Hematopoietic multipotent progenitor cell treated with erythropoietin and hydrocortisone succinate and interleukin-3 and kit ligand, for 4 days (in vitro differentiated cells): Measurements from ENCODE around the gene S1PR3.
"Not testable (repeated sequence)": the region's sequence is repeated elsewhere in the genome, so short reads cannot be mapped to it uniquely, and the experiment has no call there.

Source experiments
- DNase-seq: peaks from one replicate; pipeline ENCODE4 v3.0.0-alpha.2; 2015

The S1PR3 gene

DNA sequence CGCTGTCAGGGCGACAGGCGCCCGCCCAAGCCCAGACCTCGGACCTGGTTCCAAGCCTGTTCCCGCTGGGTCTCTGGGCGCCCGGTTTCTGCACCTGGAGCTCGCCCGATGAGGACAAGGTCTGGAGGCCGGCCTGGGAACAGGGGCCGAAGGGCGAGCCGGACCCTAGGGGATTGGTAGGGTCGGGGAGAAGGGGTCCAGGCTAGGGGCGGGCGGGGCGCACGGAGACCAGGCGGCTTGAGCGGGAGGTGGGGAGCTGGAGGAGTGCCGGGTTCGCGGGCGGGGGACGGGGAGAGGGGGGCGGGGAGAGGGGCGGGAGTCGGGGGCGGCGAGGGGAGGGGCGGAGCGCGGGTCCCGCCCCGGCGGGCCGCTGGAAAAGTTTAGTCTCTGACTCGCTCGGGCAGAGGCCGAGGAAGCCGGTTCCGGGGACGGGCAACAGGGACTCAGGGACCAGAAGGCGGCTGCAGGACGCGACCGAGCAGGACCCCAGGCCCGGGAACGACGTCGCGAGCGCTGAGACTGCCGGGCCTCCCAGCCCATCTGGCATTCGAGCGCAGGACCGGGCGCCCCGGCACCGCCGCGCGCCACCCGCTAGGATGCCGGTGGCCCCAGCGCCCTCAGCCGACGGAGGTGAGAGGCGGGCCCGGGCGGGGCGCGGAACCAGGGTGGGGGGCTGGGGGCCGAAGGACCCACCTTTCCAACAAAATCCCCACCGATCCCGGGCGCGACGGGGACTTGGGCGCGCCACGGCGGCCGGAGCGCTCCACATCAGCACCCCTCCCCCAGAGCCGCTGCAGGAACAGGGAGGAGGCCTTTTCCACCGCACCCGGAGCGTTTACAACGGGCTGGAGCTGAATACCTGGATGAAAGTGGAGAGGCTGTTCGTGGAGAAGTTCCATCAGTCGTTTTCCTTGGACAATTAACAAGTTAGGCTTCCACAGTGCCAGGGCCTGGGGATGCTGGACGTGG, at the start of gene S1PR3:
TSS of gene S1PR3 (plus strand) at position 403 of the 969 bp plus-strand sequence. CDS start 9,733 bp downstream, outside the sequence.
- DNase-seq: peak; percentile 13

DNA sequence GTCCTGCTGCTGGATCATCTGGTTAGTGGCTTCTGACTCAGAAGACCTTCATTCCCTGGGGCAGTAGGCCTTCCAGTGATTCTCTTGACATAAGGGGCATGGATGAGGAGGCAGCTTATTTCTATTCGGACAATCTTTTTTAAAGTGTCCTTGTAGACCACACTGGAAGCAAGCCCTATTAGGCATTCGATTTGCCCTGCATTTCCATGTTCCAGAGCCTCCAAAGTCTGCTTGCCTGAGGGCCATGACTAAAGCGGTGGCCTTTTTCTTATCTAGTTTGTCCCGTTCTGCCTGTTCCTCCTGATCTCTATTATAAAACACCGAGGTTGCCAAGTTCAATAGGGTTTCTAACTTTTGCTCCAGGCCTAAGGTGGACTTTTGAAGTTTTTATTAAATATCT, 49.7 kb upstream of the S1PR3 start:
- DNase-seq: not testable (repeated sequence)

DNA sequence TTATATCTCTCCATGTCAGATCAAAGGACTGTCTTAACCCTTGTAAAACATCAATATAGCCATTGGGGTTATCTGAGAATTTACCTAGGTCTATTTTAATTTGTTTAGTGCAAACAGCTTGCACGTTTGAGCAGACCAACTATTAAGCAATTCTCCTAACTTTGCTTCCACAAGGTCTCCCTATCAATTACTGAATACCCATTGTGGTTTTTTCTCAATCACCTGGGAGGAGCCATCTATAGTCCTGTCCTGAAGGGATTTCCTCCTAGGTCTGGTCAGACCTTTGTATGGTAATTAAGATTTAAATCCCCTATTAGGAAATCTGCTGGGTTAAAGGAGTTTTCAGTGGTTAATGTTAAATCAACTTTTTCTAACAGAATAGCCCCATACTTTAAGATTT, 48.9 kb upstream of the S1PR3 start:
- no peak for DNase-seq

DNA sequence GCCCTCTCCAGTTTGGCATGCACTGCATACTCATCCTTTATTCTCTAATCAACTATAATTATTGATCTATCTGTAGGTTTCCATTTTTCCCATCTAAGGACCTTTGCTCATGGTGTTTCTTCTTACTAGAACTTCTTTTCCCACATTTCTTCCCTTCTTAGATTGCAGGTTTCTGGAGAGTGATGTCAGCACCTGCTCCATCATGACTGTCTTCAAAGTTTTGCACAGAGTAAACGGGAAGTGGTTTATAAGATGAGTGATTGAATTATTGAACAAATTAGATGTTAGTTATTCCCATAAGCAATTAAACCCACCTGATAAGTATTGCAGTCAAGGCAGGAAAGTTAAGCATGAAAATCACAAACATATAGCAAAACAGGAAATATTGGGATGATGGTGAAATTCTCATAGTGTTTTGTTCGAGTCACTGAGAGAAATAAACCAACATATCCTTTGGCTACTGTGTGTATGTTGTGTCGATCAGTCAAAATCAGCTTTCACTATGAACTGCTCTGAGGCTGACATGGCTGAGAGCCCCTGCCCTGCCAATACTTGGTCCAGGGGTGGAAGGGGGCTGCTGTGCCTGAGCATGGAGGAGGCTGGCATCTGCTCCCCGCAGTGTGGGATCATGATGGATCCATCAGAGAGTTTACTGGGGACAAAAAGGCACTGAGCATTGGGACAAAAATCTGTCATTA, 45.5 kb upstream of the S1PR3 start:
- DNase-seq: no peak

DNA sequence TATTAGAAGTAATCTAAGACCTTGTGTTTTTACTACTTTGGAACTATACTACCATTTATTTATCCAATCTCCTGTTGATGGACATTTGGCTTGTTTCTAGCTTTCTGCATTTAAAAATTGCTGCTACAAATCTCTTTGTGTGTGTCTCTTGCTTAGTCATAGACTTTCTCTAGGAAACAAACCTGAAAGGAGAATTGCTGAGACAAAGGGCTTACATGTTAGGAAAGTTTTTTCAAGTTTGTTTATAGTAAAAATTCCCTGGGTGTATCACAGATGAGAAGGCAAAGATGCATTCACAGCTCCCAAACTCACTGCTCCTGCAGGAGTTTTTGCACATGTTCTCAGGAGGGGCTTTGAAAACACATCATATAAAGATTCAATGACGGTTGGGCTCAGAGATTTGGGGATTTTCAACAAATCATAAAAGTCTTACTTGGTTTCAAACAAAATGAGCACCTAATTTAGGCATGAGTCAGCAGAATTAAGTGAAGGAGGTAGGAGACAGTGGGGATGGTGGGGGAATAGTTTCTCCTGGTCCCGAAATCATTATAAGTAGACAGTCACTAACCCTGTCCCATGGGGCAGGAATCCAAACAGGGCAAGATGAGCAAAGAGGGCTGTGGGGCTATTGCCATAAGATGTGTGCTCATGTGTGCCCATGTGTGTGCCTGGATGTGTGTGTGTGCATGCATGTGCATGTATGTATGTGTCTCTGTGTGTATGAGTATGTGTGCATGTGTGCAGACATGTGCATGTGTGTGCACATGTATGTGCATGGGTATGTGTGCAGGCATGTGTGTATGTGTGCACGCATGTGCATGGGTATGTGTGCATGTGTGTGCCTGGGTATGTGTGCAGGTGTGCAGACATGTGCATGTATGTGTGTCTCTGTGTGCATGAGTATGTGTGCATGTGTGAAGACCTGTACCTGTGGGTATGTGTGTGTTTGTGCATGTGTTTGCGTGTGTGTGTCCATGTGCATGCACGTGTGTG, 43.4 kb upstream of the S1PR3 start:
- no peak for DNase-seq

DNA sequence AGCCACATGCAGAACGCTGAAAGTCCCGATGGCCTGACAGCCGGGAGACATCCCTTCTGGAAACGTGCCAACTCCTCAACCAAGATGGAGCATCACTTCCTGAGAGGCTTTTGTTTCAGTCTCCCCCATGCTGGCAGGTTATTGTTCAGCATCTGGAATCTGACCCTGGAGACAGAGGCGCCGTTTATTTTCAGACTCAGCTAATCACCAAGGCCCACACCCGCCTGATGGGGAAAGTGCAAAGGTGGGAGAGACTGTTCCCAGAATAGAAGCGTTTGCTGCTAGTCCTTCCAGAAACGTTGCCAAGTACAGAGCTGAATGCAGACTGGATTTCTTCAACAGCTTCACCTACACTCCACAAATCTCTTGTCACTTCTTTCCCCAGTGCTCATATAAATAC, 41.8 kb upstream of the S1PR3 start:
- DNase-seq: no peak

DNA sequence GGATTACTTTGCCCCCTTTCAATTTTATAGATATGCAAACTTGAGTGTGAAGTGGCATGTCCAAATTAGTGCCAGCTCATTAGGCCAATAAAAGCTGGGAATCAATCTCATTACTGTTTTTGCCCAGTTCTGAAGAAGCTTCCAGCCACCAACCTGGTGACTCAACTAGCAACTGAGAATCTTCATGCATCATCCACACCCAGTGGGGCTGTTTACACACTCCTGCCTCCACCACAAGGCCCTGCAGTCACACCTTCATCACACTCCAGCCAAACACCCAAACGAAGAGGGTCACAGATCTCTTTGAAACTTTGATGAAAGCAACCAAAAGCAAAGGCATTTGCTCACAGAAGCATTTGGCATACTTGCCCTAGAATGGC, 41.3 kb upstream of the S1PR3 start:
- no peak for DNase-seq

DNA sequence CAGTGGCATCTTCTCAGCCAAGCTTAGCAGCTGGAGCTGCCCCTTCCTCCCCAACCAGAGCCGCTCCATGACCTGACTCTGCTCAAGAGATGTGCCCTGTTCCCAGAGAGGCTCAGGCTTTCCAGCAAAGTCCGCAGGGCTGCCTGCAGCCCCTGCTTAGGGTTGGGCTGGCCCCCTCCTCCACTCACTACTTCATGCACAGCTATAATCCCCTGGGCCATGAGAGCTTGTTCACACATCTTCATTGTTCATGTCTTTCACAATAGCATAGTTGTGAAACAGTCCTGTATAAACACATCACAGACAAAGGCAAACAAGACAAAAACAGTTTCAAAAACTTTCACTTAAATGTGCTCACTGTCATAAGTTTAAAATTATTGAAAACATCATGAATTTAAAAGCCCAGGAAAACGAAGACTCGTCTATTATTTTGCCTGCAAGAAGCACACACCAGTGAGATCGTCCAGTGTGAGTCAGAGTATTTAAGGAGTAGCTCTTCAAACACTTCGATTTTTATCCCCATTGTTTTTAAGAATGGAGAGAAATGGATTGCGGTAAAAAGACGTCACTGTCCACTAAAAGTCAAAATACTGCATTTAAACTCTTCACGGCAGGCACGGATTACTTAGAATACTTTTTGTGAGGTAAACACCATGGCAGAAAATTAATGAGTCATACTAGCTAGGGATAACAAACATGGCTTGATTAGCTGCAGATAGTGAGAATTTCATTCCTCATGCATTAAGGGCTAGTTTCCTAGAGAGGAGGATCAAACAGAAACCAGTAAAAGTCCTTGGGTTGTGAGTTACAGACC, 40.7 kb upstream of the S1PR3 start:
- DNase-seq: no peak

DNA sequence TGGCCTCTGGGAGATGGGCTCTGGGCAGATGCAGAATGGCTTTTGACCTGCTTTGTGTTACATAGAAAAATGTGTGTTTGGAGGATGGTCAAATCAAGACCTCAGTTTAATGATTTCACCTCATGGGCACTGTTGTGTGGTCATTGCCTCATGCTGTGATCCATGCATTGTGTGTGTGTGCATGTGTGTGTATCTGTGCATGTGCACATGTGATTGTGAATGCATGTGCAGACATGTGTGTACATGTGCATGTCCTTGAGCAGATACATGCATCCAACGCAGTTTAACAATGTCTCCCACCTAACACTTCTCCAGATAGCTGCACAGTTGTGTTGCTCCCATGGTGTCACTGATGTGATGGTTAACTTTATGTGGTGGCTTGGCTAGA, 40.1 kb upstream of the S1PR3 start:
- DNase-seq: no peak

DNA sequence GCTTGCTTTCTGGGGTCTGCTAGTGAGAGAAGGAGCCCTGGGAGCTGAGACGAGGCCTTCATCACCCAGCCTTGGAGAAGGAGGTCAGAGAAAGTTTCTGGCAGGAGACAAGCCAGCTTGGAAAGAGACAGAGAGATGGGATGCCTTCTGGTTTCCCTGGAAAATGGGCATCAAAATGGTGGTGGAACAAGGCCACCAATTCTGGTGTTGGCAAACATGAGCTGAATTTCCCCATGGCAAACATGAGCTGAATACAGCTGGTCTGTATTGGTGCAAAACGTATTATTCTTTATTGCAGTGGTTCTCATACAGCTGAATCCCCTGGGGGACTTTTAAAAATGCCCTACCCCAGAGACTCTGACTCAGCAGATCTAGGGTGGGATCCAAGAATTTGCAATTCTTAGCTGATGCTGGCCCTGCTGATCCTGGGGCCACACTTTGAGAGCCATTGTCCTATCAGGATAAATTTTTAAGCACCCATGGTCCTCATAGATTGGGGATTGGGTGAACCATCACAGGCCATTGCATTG, 39.1 kb upstream of the S1PR3 start:
- no peak for DNase-seq

DNA sequence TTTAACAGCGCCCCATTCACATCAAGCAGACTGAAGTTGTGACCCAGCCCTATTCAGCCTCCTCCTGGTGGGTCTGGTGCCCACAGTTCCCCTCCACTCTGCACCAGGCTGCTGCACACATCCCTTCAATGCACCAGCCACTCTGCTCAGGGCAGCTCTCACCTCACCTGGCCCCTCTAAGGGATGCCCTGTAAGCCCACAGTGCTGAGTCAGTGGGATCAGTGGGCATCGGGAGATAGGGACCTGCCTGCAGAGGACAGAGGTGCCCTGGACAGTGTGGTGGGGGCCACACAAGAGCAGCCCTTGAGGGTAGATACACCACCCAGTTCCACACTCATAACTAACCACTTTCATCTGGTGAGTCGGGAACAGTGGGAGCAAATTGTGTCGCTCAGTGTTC, 38.3 kb upstream of the S1PR3 start:
- DNase-seq: no peak

DNA sequence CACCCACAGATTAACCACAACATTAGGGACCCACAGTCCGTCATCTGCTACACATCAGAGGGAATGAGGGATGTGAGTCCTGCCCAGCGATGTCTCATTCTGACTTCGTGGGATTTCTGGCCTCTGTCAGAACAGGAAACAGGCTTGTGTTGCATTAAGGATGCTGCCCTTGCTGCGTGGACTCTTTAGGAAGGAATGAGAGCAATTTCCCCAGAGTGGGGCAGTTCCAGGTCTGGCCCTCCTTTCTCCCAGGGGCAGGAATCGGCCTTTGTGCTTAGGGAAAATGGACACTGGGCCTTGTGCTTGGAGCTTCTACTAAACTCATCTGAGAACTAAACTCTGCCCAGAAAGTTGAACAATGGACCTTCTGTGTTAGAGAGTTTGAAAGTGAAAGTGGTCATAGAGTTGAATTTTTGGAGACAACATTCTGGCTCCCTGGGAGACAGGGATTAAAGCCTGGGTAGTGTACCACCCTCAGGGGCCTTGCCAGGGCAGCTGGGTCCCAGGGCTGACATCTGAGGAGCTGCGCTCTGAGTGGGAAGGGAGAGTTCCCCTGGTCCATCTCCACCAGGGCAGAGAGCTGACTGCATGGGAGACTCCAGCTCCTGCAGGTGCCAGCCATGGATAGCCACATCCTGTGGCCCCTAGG, 37.8 kb upstream of the S1PR3 start:
- no peak for DNase-seq

DNA sequence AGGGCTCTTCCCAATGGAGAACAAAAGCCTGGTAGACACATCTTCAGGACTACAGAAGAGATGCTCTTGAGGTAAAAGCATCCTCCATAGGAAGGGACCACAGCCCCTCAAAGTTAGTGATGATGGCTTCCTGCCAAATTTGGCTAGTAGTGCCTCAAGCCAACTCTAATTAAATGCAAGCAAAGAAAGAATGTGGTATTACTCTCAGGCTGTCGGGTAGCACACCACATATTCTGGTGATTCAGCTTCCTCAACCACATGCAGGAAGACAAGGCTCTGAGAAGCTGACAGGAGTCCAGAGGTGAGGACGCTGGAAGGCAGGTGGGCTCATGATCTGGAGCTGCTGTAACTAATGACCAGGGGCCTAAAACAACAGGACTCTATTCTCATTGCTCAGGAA, 37.2 kb upstream of the S1PR3 start:
- no peak for DNase-seq

DNA sequence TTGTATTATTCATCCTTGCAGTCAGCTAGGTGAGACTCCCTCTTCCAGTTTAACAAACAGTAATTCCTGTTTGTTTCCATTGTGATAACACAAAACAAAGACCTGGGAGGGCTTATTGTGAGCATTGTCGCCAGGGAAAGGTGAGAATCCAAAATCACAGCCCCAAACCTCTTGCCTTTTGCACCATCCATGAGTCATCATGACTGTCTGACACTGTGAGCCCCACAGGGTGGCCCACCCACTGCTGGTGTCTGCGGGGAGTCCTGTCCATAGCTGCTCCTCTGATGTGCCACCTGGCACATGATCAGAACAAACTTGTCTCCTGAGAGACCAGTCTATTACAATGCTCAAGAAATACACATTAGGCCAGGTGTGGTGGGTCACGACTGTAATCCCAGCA, 33.7 kb upstream of the S1PR3 start:
- no peak for DNase-seq

DNA sequence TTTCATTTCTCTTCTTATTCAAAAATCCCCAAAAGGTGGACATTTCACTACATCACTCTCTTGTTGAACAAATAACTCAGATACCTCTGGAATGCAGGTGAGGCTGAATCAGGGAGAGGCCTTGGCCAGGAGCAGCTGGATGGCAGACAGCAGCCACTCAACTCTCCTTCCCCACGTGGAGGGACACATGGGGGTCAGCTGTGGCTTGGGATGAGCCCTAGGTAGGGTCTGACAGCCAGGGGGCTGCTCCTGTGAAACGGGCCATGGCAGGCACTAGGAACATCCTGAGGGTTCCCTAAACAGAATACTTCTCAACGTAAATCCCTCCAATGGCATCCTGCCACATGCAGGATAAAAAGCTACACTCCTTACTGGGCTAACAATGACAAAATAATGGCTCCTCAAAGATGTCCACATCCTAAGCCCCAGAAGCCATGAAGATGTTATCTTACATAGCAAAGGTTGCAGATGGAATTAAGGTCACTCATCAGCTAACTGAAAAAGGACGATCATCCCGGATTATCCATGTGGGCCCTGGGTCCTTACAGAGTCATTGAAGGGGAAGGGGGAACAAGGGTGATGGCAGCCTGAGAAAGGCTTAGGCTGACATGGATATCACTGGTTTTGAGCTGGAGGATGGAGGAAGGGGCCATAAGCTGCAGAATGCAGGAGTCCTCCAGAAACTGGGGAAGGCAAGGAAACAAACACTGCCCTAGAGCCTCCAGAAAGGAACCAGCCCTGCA, 31.4 kb upstream of the S1PR3 start:
- no peak for DNase-seq

DNA sequence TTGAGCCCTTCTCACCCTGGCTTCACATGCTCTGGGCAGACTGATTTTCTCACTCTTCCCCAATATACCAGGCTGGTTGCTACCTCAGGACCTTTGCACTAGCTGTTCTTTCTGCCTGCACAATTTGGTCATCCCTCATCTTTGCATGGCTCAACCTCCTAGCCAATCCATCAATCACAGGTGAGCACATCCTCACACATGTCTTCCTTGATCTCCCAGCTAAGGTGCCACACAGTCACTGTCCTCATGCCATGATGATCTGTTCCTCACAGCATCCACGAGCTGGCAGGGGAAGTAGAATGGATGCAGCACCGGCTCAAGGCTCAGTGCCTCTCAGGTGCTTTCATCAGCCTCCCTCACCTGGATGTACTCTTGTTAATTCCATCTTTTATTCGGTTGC, 30.6 kb upstream of the S1PR3 start:
- DNase-seq: no peak

DNA sequence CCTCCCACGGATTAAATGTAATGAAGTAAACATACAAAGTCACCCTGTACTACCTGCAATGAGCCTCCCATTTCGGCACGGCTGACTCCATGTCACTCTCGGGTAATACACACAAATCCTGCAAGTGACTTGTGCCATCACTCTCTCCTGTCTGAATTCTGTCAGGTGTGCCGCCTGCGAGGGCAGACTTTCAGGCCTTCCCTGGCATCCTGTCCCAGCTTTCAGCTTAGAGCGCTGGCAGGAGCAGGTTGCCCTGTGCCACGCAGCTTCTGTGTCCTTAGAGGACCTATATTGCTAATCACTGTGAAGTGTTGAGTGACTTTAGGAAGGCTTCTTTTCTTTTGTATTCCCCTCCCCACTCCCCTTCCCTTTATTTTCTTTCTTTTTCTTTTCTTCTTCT, 25.8 kb upstream of the S1PR3 start:
- no peak for DNase-seq

DNA sequence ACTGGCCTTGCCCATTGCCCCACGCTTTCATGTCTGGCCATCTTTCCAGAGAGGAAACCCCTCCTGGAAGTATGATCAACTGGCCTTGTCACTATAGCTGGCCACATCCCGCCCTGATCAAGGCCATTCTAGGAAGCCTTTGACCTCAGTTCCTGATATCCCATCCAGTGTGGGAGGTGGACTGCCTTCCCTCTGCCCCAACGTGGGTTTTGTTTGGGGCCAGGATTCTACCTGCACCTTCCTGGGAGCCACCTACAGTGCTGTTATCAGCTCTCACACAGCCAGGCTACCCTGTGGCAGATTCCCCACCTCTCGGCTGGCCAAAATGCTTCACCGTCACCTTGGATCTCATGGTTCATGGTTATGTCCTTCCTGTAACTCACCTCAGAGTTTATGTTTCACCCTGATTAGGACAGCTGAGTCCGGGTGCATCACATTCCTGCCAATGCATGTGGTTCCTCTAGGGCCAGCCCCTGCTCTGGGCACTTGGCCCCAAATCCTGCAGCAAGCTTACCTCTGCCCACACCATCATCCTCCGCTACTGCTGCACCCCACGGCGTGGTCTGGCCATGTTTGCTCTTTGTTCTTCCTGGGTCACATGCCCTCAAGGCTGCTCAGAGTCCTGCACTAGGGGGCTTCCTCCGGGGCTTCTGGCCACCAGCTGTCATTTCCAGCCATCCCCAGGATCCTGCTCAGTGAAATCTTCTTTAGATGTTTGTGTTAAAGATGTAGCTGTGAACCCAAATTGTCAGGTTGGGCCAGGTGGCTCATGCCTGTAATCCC, 24.2 kb upstream of the S1PR3 start:
- no peak for DNase-seq

DNA sequence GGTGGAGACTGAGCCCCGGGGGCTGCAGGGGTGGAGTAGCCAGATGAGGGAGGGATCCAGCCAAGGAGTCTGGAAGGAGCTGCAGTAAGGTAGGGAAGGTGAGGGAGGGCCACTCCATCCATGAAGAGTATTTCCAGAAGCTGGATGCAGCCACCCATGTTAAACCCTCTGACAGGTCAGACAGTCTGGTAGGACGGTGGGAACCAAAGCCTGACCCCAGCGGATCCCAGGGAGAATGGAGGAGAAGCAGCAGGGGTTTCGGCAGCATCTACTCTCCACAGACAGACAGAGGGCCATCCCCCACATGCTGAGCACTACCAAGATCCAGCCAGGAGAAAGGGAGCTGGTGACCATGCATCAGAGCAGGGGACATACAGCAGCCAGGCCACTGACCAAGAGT, 22.5 kb upstream of the S1PR3 start:
- DNase-seq: no peak
